Right lobe of liver (tissue), 4 donors: Measurements from ENCODE around the gene WFIKKN2.

Experiments
- POLR2A ChIP-seq: fragments of 450-650 bp; IDR thresholded peaks from one replicate; pipeline ENCODE4 v1.6.1; 2017; ENCODE audit warnings: antibody characterized with exemption, mild to moderate bottlenecking
- TF ChIP-seq, protein P1 (sequence below), 4 donors: fragments of 200-600 bp in 3 of 4; fragments of 450-650 bp in 1 of 4; IDR thresholded peaks; one replicate each; pipeline versions ENCODE4 v1.5.1 to v1.8.0; 2016 to 2022; ENCODE audit warnings: antibody characterized with exemption in 4 of 4, mild to moderate bottlenecking in 2 of 4
- donor health status: DM: no; HTN: no; CAD: no.
- donor health status: DM: no; HTN: no; CAD: no.
- donor health status: DM: no; HTN: yes; CAD: no.

DNA sequence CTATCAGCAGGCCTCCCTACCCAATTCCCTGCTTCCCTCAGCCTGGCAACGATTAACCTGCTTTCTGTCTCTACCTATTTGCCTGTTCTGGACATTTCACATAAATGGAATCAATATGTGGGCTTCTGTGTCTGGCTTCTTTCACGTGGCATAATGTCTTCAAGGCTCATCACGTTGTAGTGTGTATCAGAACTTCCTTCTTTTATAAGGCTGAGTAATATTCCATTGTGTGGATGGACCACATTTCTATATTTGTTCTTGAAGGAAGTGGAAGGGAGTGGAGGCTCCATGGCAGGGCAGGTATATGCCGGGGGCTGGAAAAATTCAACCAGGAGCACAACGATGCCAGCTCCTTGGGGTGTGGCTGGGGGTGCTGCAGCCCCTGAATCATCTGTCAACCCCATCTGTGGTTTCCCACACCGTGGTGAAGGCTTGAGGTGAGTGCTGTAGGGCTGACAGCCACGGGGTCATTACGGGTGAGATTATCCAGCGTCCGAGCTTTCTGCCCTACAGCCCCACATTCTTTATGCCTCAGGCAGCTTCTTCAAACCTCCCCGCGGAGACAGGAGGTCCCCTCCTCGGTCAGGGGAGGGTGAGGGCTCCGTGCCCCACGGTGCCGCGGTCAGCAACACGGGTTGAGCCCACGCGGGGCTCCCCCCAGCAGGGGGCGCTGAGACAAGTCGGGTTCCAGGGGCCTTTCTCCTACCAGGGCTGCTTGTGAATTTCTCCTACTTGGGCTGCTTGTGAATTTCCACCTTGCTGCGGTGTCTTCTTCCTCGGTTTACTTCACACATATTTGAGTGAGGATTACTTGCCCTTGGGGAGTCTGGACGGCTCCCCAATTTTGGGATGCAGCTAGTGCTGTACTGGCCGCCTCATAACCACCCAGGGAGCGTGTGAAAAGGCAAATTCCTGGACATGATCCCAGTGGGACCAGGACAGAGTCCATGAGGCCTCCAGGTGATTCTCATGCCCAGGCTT is 18.3 kb upstream of the WFIKKN2 start:
- TF ChIP-seq, protein P1, sequence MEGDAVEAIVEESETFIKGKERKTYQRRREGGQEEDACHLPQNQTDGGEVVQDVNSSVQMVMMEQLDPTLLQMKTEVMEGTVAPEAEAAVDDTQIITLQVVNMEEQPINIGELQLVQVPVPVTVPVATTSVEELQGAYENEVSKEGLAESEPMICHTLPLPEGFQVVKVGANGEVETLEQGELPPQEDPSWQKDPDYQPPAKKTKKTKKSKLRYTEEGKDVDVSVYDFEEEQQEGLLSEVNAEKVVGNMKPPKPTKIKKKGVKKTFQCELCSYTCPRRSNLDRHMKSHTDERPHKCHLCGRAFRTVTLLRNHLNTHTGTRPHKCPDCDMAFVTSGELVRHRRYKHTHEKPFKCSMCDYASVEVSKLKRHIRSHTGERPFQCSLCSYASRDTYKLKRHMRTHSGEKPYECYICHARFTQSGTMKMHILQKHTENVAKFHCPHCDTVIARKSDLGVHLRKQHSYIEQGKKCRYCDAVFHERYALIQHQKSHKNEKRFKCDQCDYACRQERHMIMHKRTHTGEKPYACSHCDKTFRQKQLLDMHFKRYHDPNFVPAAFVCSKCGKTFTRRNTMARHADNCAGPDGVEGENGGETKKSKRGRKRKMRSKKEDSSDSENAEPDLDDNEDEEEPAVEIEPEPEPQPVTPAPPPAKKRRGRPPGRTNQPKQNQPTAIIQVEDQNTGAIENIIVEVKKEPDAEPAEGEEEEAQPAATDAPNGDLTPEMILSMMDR (IDR thresholded peaks at IDR 0.05) = peak; percentile 56 to 88 (median 78)
- TF ChIP-seq POLR2A = no peak
